H1 (cell line): ENCODE measurements around the gene TNP1. TPM values are rescaled to one million over a fixed set of nuclear protein-coding genes. Genes with fewer than 3 reads are reported as not detected.

Source experiments
- NANOG ChIP-seq: IDR thresholded peaks from 2 replicates; pipeline ENCODE4 v1.6.1; 2011; ENCODE audit warnings: low read length, low read depth, mild to moderate bottlenecking, inconsistent platforms; ENCODE audit not compliant: insufficient read depth, poor library complexity, severe bottlenecking
- RXRA ChIP-seq: IDR thresholded peaks from 2 replicates; pipeline ENCODE4 v1.6.1; 2011; ENCODE audit warnings: low read depth, mild to moderate bottlenecking, low read length, moderate library complexity; ENCODE audit not compliant: insufficient read depth
- SIX5 ChIP-seq: IDR thresholded peaks from 2 replicates; pipeline ENCODE4 v1.6.1; 2011; ENCODE audit warnings: mild to moderate bottlenecking, low read depth, low read length
- TAF1 ChIP-seq: IDR thresholded peaks from 2 replicates; pipeline ENCODE4 v1.6.1; 2011; ENCODE audit warnings: mild to moderate bottlenecking, low read depth, low read length
- polyA plus RNA-seq, 7 experiments: library from polyadenylated mRNA; depleted of rRNA in 3 of 7; stranded (reverse) in 5 of 7; unstranded in 2 of 7; fragments of >200 nt in 5 of 7; fragments of 200-250 nt in 2 of 7; gene quantifications; 1 replicate in 5 of 7; 2 replicates in 1 of 7; 4 replicates in 1 of 7; pipeline versions ENCODE4 v1.2.1 to v1.2.3, GENCODE V29; 2011 to 2013; ENCODE audit warnings: missing spikeins in 2 of 7, mixed read lengths in 2 of 7
- total RNA-seq: library from RNA; stranded (reverse); fragmentation: NEBNext Ultra II Directional; extraction: Animal tissue kit (Norgen Biotek cat#: 25700); gene quantifications from 2 replicates; pipeline ENCODE4 v1.2.1, GENCODE V29; 2021

The TNP1 gene
- total and polyA plus RNA-seq, 2 of the 8 experiments (the other 6 are each of a cell fraction or from before 2014, with no cell fraction given): not detected

DNA sequence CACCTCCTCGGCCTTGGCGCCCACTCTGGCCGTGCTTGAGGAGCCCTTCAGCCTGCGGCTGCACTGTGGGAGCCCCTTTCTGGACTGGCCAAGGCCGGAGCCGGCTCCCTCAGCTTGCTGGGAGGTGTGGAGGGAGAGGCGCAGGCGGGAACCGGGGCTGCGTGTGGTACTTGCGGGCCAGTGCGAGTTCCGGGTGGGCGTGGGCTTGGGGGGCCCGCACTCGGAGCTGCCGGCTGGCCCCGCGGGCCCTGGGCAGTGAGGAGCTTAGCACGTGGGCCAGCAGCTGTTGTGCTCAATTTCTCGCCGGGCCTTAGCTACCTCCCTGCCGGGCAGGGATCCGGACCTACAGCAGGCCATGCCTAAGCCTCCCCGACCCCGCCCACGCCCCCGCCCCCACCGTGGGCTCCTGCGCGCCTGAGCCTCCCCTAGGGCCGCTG lies 25.3 kb upstream of the TNP1 start (continued):
- TF ChIP-seq SIX5 (no peak), NANOG (no peak), TAF1 (no peak), RXRA (no peak)
